Measurements from ENCODE around the gene EYS. TPM values are rescaled to one million over a fixed set of nuclear protein-coding genes. Genes with fewer than 3 reads are reported as not detected.

Gene EYS
- total and polyA plus RNA-seq, 9 of the 15 experiments (the other 6 are each of a cell fraction or from before 2014, with no cell fraction given): 0.03 to 0.36 (median 0.10) TPM; not detected in 2

GRCh38 chr6:65112435-65112834 is 594.6 kb downstream of the EYS start:
- ChIA-PET POLR2A (no interaction called here), CTCF (ENCODE audit: low intra/inter-chr PET ratio) (no interaction called here)
- no TSS peak for BruUV-seq (replicated peaks)
- no peaks in the 10 kb centered on the region for H3K36me3 ChIP-seq (ENCODE audit: control insufficient read depth, insufficient read depth, low read length)
- FAIRE-seq (no peak), ATAC-seq (no peak), DNase-seq (ENCODE audit: extremely low read depth in 1 of 4, low spot score in 3 of 4) (no peak)
- TF ChIP-seq NR0B1 (IDR thresholded peaks at IDR 0.05; ENCODE audit: partially characterized antibody): no peak
- TF ChIP-seq, protein P1, sequence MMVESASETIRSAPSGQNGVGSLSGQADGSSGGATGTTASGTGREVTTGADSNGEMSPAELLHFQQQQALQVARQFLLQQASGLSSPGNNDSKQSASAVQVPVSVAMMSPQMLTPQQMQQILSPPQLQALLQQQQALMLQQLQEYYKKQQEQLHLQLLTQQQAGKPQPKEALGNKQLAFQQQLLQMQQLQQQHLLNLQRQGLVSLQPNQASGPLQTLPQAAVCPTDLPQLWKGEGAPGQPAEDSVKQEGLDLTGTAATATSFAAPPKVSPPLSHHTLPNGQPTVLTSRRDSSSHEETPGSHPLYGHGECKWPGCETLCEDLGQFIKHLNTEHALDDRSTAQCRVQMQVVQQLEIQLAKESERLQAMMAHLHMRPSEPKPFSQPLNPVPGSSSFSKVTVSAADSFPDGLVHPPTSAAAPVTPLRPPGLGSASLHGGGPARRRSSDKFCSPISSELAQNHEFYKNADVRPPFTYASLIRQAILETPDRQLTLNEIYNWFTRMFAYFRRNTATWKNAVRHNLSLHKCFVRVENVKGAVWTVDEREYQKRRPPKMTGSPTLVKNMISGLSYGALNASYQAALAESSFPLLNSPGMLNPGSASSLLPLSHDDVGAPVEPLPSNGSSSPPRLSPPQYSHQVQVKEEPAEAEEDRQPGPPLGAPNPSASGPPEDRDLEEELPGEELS (CRISPR knock-in tag; IDR thresholded peaks at IDR 0.05; ENCODE audit: borderline replicate concordance): no peak
- no peak for TF ChIP-seq ZNF644 (tag; IDR thresholded peaks at IDR 0.05; ENCODE audit: low read depth)
- TF ChIP-seq, protein P2, sequence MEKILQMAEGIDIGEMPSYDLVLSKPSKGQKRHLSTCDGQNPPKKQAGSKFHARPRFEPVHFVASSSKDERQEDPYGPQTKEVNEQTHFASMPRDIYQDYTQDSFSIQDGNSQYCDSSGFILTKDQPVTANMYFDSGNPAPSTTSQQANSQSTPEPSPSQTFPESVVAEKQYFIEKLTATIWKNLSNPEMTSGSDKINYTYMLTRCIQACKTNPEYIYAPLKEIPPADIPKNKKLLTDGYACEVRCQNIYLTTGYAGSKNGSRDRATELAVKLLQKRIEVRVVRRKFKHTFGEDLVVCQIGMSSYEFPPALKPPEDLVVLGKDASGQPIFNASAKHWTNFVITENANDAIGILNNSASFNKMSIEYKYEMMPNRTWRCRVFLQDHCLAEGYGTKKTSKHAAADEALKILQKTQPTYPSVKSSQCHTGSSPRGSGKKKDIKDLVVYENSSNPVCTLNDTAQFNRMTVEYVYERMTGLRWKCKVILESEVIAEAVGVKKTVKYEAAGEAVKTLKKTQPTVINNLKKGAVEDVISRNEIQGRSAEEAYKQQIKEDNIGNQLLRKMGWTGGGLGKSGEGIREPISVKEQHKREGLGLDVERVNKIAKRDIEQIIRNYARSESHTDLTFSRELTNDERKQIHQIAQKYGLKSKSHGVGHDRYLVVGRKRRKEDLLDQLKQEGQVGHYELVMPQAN (IDR thresholded peaks at IDR 0.05; ENCODE audit: borderline replicate concordance): no peak
- no peak for TF ChIP-seq MAFF (IDR thresholded peaks at IDR 0.05; ENCODE audit: low read length)
- TF ChIP-seq BRCA1 (IDR thresholded peaks at IDR 0.05): no peak
- no peak for TF ChIP-seq BRCA1 (CRISPR knock-in tag; IDR thresholded peaks at IDR 0.05)
- no peak for TF ChIP-seq TFAM (CRISPR knock-in tag; conservative IDR thresholded peaks at IDR 0.05)
- no peak for TF ChIP-seq ZSCAN29 (IDR thresholded peaks at IDR 0.05)
- no peak for TF ChIP-seq ZNF830 (CRISPR knock-in tag; IDR thresholded peaks at IDR 0.05)
- no peak for TF ChIP-seq ARID2 (IDR thresholded peaks at IDR 0.05)
- TF ChIP-seq, protein P3, sequence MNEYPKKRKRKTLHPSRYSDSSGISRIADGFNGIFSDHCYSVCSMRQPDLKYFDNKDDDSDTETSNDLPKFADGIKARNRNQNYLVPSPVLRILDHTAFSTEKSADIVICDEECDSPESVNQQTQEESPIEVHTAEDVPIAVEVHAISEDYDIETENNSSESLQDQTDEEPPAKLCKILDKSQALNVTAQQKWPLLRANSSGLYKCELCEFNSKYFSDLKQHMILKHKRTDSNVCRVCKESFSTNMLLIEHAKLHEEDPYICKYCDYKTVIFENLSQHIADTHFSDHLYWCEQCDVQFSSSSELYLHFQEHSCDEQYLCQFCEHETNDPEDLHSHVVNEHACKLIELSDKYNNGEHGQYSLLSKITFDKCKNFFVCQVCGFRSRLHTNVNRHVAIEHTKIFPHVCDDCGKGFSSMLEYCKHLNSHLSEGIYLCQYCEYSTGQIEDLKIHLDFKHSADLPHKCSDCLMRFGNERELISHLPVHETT (CRISPR knock-in tag; conservative IDR thresholded peaks at IDR 0.05 in 1 of 2, IDR thresholded peaks at IDR 0.05 in 1 of 2): no peak
- no peak for TF ChIP-seq ZNF354B (CRISPR knock-in tag; IDR thresholded peaks at IDR 0.05)
- TF ChIP-seq STAG1 (CRISPR knock-in tag; IDR thresholded peaks at IDR 0.05; ENCODE audit: borderline replicate concordance): no peak
- no peak for TF ChIP-seq KAT7 (CRISPR knock-in tag; IDR thresholded peaks at IDR 0.05; ENCODE audit: borderline replicate concordance)
- H3K4me2 ChIP-seq (ENCODE audit: insufficient read depth, low read length): no peak overlapping the region
- no peak overlapping the region for H3K4me3 ChIP-seq
- H3K79me2 ChIP-seq (ENCODE audit: control insufficient read depth, insufficient read depth, low read length): no peaks in the 10 kb centered on the region
- H3K4me1 ChIP-seq (replicated peaks in 1 of 2; ENCODE audit: control insufficient read depth in 2 of 2, insufficient read depth in 2 of 2, low read length in 2 of 2): no peaks in the 10 kb centered on the region
- no peaks in the 10 kb centered on the region for H3K9me1 ChIP-seq (ENCODE audit: control insufficient read depth, insufficient read depth, low read length)
- no peaks in the 10 kb centered on the region for H3K27me3 ChIP-seq (ENCODE audit: control insufficient read depth in 2 of 2, insufficient read depth in 2 of 2, low read length in 2 of 2)
- intact Hi-C loops (cut with micrococcal nuclease): no loop called here
- no peaks in the 10 kb centered on the region for H4K20me1 ChIP-seq (replicated peaks; ENCODE audit: control insufficient read depth, insufficient read depth, low read length)
- no peak overlapping the region for H3K9ac ChIP-seq (ENCODE audit: insufficient read depth in 1 of 2, low read depth in 2 of 2, low read length in 2 of 2)
- 0 out of 2 replicates have a peak, but pooled peaks cover 3% of the 10 kb centered on the region for H3K9me3 ChIP-seq (replicated peaks; ENCODE audit: control insufficient read depth, insufficient read depth, low read depth, low read length)
- in situ Hi-C loops (cut with MboI): no loop called here
- no peak overlapping the region for H2AFZ ChIP-seq (ENCODE audit: low read depth, low read length)
- no peak overlapping the region for H3K27ac ChIP-seq (ENCODE audit: extremely low read depth, low read depth, low read length)
